ENCODE data around the gene PRKCH.
A peak's percentile ranks its signal among the peaks of the same experiment; 100 is the strongest.

PRKCH gene

DNA sequence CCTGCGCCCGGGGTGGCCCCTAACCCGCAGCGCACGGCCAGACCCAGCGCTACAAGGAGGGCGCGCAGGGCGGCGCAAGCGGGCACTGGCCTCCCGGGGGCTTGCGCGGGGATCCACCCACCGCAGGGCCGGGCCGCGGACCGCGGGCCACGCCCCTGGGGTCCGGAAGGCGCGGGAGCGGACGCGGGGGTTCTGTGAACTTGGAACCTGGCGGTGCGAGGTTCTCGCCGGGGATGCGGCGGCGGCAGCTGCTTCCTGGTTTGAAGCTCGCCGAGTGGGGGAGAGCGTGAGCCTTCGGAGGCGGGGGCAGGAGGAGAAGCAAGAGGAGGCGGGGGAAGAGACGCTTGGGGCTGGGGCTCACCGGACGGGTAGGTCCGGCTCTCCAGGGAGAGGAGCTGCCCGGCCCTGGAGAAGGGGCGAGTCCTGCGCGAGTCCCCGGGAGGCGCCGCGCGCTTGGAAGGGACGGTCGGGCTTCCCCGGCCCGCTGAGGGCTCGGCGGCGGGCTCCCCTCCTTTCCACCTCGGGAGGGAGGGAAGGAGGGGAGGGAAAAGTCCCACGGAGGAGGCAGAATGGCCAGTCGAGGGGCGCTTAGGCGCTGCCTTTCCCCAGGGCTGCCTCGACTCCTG is at the start of gene PRKCH:
Gene PRKCH (plus strand): TSS at position 195 of the 626 bp plus-strand sequence. CDS start 523 bp downstream, outside the sequence.
- DNase-seq = peak; percentile 10

- DNase-seq = no peak
These were observed 44.1 kb upstream of the PRKCH start for GRCh38 chr14:61277232-61277631.

- no peak for DNase-seq
These were observed 43.6 kb upstream of the PRKCH start for GRCh38 chr14:61277784-61278183.

GRCh38 chr14:61279082-61279481 is 42.3 kb upstream of the PRKCH start:
- peak; percentile 31 for DNase-seq

- DNase-seq = no peak
These were observed 41.3 kb upstream of the PRKCH start for GRCh38 chr14:61280092-61280525.

GRCh38 chr14:61280526-61281185 is 40.7 kb upstream of the PRKCH start:
- no peak for DNase-seq

DNA sequence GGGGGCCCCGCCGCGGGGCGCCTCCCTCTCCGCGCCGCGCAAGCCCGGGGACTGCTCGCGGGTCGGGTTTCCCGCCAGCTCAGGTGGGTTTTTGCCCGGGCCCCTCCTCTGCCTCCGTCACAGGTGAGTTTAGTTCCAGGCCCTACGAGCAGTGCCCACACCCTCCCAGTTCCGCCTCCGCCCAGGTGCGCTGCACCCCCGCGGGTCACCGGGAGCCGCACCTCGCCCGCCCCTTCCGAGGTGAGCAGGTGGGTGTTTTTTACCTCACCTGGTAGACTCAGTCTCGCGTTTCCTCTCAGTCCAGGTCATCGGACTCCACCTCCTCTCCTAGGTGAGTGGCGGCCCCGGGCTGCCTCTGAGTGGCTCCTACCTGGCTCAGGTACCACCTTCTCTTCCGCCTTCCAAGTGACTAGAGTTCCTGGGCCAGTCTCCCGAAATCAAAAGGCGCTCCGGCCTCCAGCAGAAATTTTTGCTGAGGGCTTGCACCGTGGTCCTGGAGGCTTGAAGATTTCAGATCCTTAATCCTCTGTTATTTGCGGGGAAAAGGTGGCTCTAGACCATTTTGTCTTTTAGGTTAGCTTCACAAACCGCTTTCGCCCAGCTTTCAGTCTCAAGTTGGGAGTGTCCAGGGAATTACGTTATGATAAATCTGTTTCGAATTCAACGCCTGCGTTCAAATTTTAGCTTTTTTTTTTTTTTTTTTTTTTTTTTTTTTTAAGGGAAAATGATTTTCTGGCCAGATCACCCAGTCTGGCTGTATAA is 40.0 kb upstream of the PRKCH start, which contains the start of gene TMEM30B:
Gene TMEM30B (minus strand): TSS at position 153 of the 762 bp plus-strand sequence. CDS start 191 bp downstream, outside the sequence.
- DNase-seq = no peak

DNA sequence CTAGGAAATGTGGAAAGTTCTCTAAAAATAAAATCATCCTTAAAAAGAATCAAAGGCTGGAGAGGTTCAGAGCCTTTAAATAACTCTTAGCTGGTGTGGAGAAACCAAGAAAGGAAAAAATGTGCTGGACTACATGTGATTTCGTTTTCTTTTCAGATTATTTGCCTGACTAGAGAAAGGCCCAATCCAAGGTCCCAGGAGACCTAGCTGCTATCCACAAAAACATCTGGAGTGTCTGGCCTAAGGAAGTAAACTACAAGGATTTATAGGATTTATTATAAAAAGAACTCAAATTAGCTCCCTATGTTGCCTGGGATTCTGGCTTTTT is 39.5 kb upstream of the PRKCH start:
- DNase-seq = peak; percentile 51

DNA sequence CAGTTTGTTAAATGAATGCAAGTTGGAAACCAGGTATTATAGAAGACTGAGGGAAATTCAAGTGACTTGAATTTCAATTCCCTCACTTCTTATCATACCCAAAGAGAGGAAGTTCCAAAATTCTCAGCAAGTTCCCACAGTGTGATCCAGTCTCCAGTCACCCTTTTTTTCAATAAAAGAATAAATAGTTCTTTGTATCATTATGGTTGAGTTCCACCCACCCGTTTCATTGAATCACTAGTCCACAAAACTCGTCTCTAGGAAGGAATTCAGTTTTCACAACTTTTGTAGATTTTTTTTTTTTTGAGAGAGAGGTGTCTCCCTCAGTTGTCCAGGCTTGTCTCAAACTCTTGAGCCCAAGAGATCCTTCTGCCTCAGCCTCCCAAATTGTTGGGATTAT is 38.6 kb upstream of the PRKCH start:
- no peak for DNase-seq

DNA sequence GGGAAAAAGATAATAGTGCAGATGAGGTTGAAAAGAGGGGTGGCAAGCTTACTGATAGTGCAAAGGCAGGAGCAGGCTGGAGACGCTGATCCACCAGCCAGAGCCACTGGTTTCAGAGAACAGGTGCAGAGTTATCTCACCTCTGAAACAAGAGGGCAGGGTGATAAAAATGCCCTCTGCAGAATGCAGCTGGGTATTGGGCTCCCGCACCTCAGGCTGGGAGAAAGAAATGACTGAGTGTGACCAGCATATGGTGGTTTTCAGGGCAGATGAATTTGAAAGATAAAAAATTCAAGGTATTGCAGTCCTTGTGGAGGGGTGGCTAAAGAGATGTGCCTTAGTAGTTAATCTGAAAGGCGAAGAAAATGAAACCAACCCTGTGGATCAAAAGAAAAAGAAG is 37.4 kb upstream of the PRKCH start:
- no peak for DNase-seq

- DNase-seq = no peak
These were observed 36.0 kb upstream of the PRKCH start for GRCh38 chr14:61285364-61285763.

DNA sequence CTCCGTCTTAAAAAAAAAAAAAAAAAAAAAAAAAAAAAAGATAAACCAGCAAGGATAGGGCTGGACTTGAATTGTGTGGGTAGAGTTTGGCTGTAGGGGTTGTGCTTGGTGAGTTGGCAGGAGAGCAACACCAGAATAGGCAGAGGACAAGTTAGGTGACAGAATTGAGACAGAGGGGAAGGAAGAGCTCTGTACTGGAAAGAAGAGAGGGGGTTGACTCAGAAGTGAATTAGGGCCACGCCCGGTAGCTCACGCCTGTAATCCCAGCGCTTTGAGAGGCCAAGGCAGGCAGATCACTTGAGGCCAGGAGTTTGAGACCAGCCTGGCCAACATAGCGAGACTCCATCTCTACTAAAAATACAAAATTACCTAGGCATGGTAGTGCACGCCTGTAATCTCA is 34.2 kb upstream of the PRKCH start:
- DNase-seq = no peak

GRCh38 chr14:61288228-61288627 is 33.2 kb upstream of the PRKCH start:
- DNase-seq = no peak

DNA sequence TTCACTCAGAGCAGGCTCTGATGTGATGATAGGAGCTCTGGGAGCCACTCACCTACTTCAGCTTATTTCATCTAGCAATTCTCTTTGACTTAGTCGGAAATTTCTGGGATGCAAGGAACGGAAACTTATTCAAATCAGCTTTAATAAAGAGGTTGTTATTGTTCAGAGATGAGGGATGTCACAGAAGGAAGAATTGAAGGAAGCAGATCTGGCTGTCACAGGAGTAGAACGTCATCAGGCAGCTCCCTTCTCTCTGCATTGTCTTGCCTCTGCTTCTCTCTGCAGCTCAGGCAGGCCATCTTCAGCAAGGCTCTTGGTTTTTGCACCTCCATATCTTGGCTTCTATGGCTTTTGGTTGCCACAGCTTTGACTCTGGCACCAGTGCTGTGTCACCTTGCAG is 32.7 kb upstream of the PRKCH start:
- no peak for DNase-seq

- no peak for DNase-seq
These were observed 30.7 kb upstream of the PRKCH start for GRCh38 chr14:61290701-61291100.

DNA sequence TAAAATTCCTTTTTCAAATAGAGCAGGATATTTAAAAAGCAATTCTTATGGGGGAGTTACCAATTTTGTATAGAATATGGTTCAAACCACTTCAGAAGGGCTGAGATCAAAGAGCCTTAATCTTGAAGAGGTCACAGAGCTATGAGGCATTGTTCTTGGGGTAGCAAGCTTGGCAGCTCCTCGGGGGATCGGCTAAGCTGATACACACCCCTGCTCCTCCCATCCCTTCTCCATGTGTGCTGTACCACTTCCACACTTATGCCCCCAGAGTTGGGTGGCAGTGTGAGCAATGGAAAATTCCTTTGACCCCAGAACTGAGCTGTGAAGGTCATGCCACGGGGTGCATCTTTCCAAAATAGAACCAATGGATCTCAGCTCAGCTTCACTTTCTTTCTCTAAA is 25.2 kb upstream of the PRKCH start:
- DNase-seq = no peak

GRCh38 chr14:61296719-61297502 is 24.5 kb upstream of the PRKCH start:
- DNase-seq = peak; percentile 34

DNA sequence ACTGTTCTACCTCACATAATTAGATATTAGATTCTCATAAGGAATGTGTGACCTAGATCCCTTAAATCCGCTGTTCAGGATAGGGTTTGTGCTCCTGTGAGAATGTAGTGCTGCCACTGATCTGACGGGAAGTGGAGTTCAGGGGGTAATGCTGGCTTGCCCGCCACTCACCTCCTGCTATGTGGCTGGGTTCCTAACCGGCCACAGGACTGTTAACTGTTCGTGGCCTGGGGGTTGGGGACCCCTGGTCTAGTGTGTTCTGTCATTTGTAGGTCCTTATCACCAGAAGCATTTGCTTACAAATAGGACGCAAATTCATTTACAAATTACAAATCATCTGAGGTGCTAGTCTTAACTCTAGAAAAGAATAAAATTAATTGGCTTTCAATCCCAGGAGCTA is 23.8 kb upstream of the PRKCH start:
- DNase-seq = no peak

DNA sequence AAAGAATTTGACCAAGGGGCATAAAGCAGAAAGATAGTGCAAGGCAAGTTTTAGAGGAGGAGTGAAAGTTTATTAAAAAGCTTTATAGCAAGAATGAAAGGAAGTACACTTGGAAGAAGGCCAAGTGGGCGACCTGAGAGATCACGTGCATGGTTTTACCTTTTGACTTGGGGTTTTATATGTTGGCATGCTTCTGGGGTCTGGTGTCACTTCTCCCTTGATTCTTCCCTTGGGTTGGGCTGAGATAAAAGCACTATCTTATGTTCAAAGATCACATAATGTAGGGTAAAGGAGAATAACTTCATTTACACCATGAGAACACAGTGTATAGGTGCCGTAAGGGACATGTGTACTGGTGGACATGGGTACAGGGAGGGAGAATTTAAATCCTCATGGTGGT is 22.6 kb upstream of the PRKCH start:
- no peak for DNase-seq

DNA sequence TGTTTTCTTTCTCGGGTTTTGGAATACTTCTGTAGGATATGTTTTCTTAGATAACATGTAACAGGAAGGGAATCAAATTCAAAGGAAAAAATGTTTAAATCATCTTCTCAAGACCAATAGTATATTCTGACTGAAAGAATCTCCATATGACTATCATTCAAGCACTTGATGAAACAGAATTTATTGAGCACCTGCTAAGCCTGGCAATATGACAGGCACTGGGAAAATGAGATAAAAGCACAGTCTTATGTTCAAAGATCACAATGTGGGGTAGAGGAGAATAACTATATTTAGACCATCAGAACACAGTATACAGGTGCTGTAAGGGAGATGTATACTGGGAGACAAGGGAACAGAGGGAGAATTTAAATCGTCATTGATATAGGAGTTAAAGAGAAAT is 21.2 kb upstream of the PRKCH start:
- DNase-seq = no peak

DNA sequence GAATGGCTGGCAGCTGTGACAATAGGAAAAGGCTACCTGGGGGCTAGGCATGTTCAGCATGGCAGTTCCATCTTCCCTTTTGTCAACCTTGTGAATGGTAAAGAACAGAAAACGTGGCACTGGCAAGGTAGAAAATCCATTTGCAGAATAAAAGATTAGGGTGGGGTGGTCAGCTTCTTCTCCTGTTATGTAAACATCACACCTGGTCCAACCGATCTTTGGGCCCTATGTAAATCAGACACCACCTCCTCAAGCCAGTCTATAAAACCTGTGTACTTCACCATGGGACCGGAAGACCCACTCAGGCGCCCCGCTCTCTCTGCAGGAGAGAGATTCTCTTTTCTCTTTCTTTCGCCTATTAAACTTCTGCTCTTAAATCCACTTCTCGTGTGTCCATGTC is 20.6 kb upstream of the PRKCH start:
- no peak for DNase-seq

DNA sequence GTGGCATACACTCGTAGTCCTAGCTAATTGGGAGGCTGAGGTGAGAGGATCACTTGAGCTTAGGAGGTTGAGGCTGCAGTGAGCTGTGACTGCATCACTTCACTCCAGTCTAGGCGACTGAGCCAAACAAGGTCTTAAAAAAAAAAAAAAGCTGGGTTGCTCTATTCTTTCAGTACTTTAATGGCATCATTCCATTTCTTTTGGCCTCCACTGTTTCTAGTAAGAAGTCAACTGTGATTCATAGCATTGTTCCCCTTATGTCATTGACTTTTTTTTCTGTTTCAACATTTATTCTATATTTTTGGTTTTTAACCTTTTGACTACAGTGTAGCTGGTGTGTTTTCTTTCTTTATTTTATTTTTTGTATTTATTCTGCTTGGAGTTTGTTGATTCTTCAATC is 16.7 kb upstream of the PRKCH start:
- DNase-seq = no peak

- no peak for DNase-seq
These were observed 13.2 kb upstream of the PRKCH start for GRCh38 chr14:61308198-61308597.

Measured in fibroblast of upper back skin (primary cell).